Measurements from ENCODE around the gene CMTM8.

DNA sequence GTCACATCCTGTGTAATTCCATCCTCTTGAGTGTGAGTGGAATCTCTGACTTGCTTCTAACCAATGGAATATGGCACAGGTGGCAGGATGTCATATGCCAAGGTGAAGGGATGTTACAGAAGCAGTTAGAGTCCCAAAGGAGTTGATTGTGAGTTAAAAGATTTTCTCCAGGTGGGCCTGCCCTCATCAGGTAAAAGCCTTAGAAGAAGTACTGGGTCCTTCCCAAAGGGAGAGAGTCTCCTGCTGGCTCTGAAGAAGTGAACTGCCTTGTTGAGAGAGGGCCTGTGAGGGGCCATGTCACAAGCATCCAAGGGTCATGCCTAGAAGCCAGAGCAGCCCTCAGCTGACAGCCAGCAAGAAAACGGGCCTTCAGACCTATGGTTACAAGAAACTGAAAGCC lies 166.2 kb downstream of the CMTM8 start:
- TF ChIP-seq POLR2A (IDR thresholded peaks at IDR 0.05; ENCODE audit: low read depth, low read length) (no peak), POLR2AphosphoS5 (IDR thresholded peaks at IDR 0.05; ENCODE audit: low read depth, low read length) (no peak), POU2F2 (IDR thresholded peaks at IDR 0.05; ENCODE audit: low read depth, low read length) (no peak), PAX5 (IDR thresholded peaks at IDR 0.05; ENCODE audit: insufficient read depth, low read length, severe bottlenecking) (no peak), SPI1 (IDR thresholded peaks at IDR 0.05; ENCODE audit: low read depth, low read length) (no peak)

Measured in GM12891 (cell line).